Spleen (tissue), 11 donors: Measurements from ENCODE around the gene RRP12. TPM values are rescaled to one million over a fixed set of nuclear protein-coding genes. Genes with fewer than 3 reads are reported as not detected.

Experiments used
- DNase-seq: peaks from one replicate; pipeline ENCODE4 v3.0.0-alpha.2; 2020
- H3K27ac ChIP-seq, 8 donors: fragments of 200-600 bp; sonication (generic) in 7 of 8; 1 replicate in 4 of 8; 2 replicates in 4 of 8; pipeline versions ENCODE4 v1.5.0 to v1.8.0; 2016 to 2021; ENCODE audit warnings: inconsistent platforms in 4 of 8, mild to moderate bottlenecking in 4 of 8, moderate library complexity in 1 of 8
- H3K27me3 ChIP-seq, 7 donors: fragments of 200-600 bp; sonication (generic) in 6 of 7; replicated peaks in 1 of 7; 1 replicate in 4 of 7; 2 replicates in 3 of 7; pipeline versions ENCODE4 v1.5.0 to v1.8.0; 2016 to 2021; ENCODE audit warnings: inconsistent platforms in 3 of 7, mild to moderate bottlenecking in 1 of 7
- H3K36me3 ChIP-seq, 6 donors: fragments of 200-600 bp; sonication (generic) in 5 of 6; 1 replicate in 4 of 6; 2 replicates in 2 of 6; pipeline versions ENCODE4 v1.5.0 to v1.8.0; 2016 to 2021; ENCODE audit warnings: inconsistent platforms in 2 of 6
- H3K4me1 ChIP-seq, 6 donors: fragments of 200-600 bp; sonication (generic) in 5 of 6; 1 replicate in 3 of 6; 2 replicates in 3 of 6; pipeline versions ENCODE4 v1.5.0 to v1.8.0; 2016 to 2021; ENCODE audit warnings: inconsistent platforms in 3 of 6
- H3K4me3 ChIP-seq, 8 donors: fragments of 200-600 bp; sonication (generic) in 7 of 8; 1 replicate in 4 of 8; 2 replicates in 4 of 8; pipeline versions ENCODE4 v1.5.0 to v1.8.0; 2016 to 2021; ENCODE audit warnings: inconsistent platforms in 4 of 8, mild to moderate bottlenecking in 4 of 8, moderate library complexity in 2 of 8
- H3K9me3 ChIP-seq, 8 donors: fragments of 200-600 bp; sonication (generic) in 7 of 8; 1 replicate in 4 of 8; 2 replicates in 4 of 8; pipeline versions ENCODE4 v1.5.0 to v1.8.0; 2016 to 2021; ENCODE audit warnings: inconsistent platforms in 4 of 8
- POLR2A ChIP-seq, 3 donors: fragments of 450-650 bp; IDR thresholded peaks; one replicate each; pipeline ENCODE4 v1.5.1; 2017; ENCODE audit warnings: antibody characterized with exemption in 3 of 3, mild to moderate bottlenecking in 1 of 3
- POLR2AphosphoS5 ChIP-seq, 3 donors: sonication (generic); formaldehyde crosslinking; IDR thresholded peaks; one replicate each; pipeline ENCODE4 v1.5.1; 2017; ENCODE audit warnings: antibody characterized with exemption in 3 of 3
- WGBS, 5 donors: extraction: QIAGEN DNeasy Blood & Tissue Kit in 3 of 5; methylation state at CpG; one replicate each; pipeline versions ENCODE4 v1.1.5 to v1.1.7; 2013 to 2018; 5-methylcytosine and 5-hydroxymethylcytosine counted together
- intact Hi-C: fragments of 100-400 bp; cut with DNase I; formaldehyde crosslinking; loops from one replicate; pipeline ENCODE4 v1.15.0; 2023; ENCODE audit warnings: low total_unique reads
- polyA plus RNA-seq, 3 donors: library from polyadenylated mRNA; stranded (reverse); fragments of 200-250 nt; gene quantifications; one replicate each; pipeline ENCODE4 v1.2.1, GENCODE V29; 2013
- total RNA-seq, 7 donors: library from RNA; depleted of rRNA in 3 of 7; stranded (reverse); fragments of >200 nt in 3 of 7; fragmentation: NEBNext Ultra II Directional in 4 of 7; extraction: Animal tissue kit (Norgen Biotek cat#: 25700) in 4 of 7; gene quantifications; one replicate each; pipeline versions ENCODE4 v1.1.0 to v1.2.1, GENCODE V29; 2016 to 2021
- TF ChIP-seq, protein P1 (sequence below), 11 experiments: fragments of 200-600 bp in 7 of 11; fragments of 450-650 bp in 4 of 11; sonication (generic) in 4 of 11; IDR thresholded peaks in 8 of 11; conservative IDR thresholded peaks in 3 of 11; 1 replicate in 7 of 11; 2 replicates in 4 of 11; pipeline versions ENCODE4 v1.4.0 to v1.8.0; 2016 to 2021; ENCODE audit warnings: antibody characterized with exemption in 11 of 11, inconsistent platforms in 4 of 11, mild to moderate bottlenecking in 1 of 11
- donor health status: healthy with polysubstance abuse.
- donor health status: DM: no; HTN: no; CAD: no; lungs with moderate emphysema.
- donor health status: DM: no; HTN: no; CAD: no.
- donor health status: Bipolar disorder and iron deficiency.
- donor health status: healthy.
- donor health status: DM: no; HTN: no; CAD: no.
- donor health status: DM: yes; HTN: yes; CAD: no.

RRP12 gene
- total and polyA plus RNA-seq, 10 donors: 12.3 to 51.4 (median 24.9) TPM

GRCh38 chr10:97380516-97380915 is 20.6 kb downstream of the RRP12 start:
- H3K27me3 ChIP-seq: no peaks in the 10 kb centered on the region
- intact Hi-C loops: no loop called here
- H3K9me3 ChIP-seq: no peaks in the 10 kb centered on the region
- 85 to 97% (median 90%) methylated on average over 8 of the region's 8 CpGs for WGBS, 5 donors
- DNase-seq: no peak
- H3K36me3 ChIP-seq: peaks cover 0 to 100% (median 54%) of the 10 kb centered on the region in 6 donors
- TF ChIP-seq POLR2A (IDR thresholded peaks at IDR 0.05): no peak
- TF ChIP-seq POLR2AphosphoS5 (IDR thresholded peaks at IDR 0.05): no peak
- TF ChIP-seq, protein P1, sequence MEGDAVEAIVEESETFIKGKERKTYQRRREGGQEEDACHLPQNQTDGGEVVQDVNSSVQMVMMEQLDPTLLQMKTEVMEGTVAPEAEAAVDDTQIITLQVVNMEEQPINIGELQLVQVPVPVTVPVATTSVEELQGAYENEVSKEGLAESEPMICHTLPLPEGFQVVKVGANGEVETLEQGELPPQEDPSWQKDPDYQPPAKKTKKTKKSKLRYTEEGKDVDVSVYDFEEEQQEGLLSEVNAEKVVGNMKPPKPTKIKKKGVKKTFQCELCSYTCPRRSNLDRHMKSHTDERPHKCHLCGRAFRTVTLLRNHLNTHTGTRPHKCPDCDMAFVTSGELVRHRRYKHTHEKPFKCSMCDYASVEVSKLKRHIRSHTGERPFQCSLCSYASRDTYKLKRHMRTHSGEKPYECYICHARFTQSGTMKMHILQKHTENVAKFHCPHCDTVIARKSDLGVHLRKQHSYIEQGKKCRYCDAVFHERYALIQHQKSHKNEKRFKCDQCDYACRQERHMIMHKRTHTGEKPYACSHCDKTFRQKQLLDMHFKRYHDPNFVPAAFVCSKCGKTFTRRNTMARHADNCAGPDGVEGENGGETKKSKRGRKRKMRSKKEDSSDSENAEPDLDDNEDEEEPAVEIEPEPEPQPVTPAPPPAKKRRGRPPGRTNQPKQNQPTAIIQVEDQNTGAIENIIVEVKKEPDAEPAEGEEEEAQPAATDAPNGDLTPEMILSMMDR (IDR thresholded peaks at IDR 0.05 in 8 of 11, conservative IDR thresholded peaks at IDR 0.05 in 3 of 11): no peak
- peaks cover 0 to 15% (median 0%) of the 10 kb centered on the region in 6 donors for H3K4me1 ChIP-seq
- no peak overlapping the region for H3K4me3 ChIP-seq
- no peak overlapping the region for H3K27ac ChIP-seq

- DNase-seq: peak; percentile 61
- 84 to 93% (median 88%) methylated on average over 14 to 15 of the region's 15 CpGs for WGBS, 5 donors
- Histone ChIP-seq H3K9me3 (no peaks in the 10 kb centered on the region), H3K27me3 (no peaks in the 10 kb centered on the region), H3K27ac (peak overlapping the region in 1 of 8 donors; percentile 33), H3K4me1 (peaks cover 0 to 24% (median 0%) of the 10 kb centered on the region in 6 donors), H3K36me3 (peaks cover 0 to 99% (median 51%) of the 10 kb centered on the region in 6 donors), H3K4me3 (no peak overlapping the region)
- intact Hi-C loops: no loop called here
- TF ChIP-seq POLR2A (IDR thresholded peaks at IDR 0.05): no peak
- no peak for TF ChIP-seq POLR2AphosphoS5 (IDR thresholded peaks at IDR 0.05)
- TF ChIP-seq, protein P1 (IDR thresholded peaks at IDR 0.05 in 8 of 11, conservative IDR thresholded peaks at IDR 0.05 in 3 of 11): no peak
Measured at GRCh38 chr10:97378933-97379921, 21.9 kb downstream of the RRP12 start.

- no peak for TF ChIP-seq POLR2A (IDR thresholded peaks at IDR 0.05)
- TF ChIP-seq, protein P1 (IDR thresholded peaks at IDR 0.05 in 8 of 11, conservative IDR thresholded peaks at IDR 0.05 in 3 of 11): peak in 3 of 11 experiments; percentile 24 to 50 (median 26)
- peak in 1 of 3 donors; percentile 41 for TF ChIP-seq POLR2AphosphoS5 (IDR thresholded peaks at IDR 0.05)
- H3K4me1 ChIP-seq: peaks cover 0 to 52% (median 4%) of the 10 kb centered on the region in 6 donors
- 50 to 80% (median 74%) methylated on average over 6 of the region's 6 CpGs for WGBS, 5 donors
- peak overlapping the region in 7 of 8 donors; percentile 42 to 96 (median 79) for H3K27ac ChIP-seq
- peak; percentile 65 for DNase-seq
- intact Hi-C loops: no loop called here
- H3K9me3 ChIP-seq: no peaks in the 10 kb centered on the region
- H3K36me3 ChIP-seq: peaks cover 0 to 99% (median 64%) of the 10 kb centered on the region in 6 donors
- H3K27me3 ChIP-seq: no peaks in the 10 kb centered on the region
- H3K4me3 ChIP-seq: peak overlapping the region in 1 of 8 donors; percentile 23
Measured at GRCh38 chr10:97376413-97376812, 24.7 kb downstream of the RRP12 start.

DNA sequence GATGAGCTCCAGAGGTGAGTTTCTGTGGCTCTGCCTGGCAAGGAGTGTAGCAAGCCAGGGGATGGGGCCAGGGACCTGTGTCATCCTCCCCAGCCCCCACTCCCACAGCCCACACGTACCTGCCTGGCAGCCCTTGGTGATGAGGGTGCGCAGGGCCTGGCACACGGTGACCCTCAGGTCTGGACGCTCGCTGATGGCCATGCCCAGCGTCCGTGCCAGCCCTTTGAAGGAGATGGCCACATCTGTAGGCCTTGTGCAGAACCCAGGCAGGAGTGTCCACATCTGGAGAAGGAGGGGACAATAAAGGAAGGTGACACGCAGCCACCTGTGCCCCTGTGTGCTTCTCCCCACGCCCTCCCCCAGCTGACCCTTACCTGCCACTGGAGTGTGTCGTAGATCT is 27.7 kb downstream of the RRP12 start:
- TF ChIP-seq POLR2AphosphoS5 (IDR thresholded peaks at IDR 0.05): peak in 1 of 3 donors; percentile 9
- TF ChIP-seq, protein P1 (IDR thresholded peaks at IDR 0.05 in 8 of 11, conservative IDR thresholded peaks at IDR 0.05 in 3 of 11): no peak
- TF ChIP-seq POLR2A (IDR thresholded peaks at IDR 0.05): no peak
- WGBS, 5 donors: 95 to 98% (median 96%) methylated on average over 9 to 10 of the region's 10 CpGs
- peaks cover 0 to 99% (median 65%) of the 10 kb centered on the region in 6 donors for H3K36me3 ChIP-seq

More for the DNA sequence above, 27.7 kb downstream of the RRP12 start:
- Histone ChIP-seq H3K4me3 (no peak overlapping the region), H3K4me1 (peaks cover 0 to 64% (median 4%) of the 10 kb centered on the region in 6 donors), H3K9me3 (no peaks in the 10 kb centered on the region), H3K27me3 (no peaks in the 10 kb centered on the region), H3K27ac (peak overlapping the region in 4 of 8 donors; percentile 62 to 96 (median 75))
- peak; percentile 73 for DNase-seq
- intact Hi-C loops: no loop called here
